Panc1 (cell line): ENCODE data around the gene EPHB1. TPM values are rescaled to one million over a fixed set of nuclear protein-coding genes. Genes with fewer than 3 reads are reported as not detected.

Source experiments
- ATAC-seq: fragments of 200-7000 bp; cut with Tn5 transposase; 2 replicates; pipeline ENCODE4 v1.9.1; 2020; ENCODE audit warnings: mild to moderate bottlenecking, moderate library complexity
- BruUV-seq: library from RNA; stranded (reverse); fragments of 400-500 nt; replicated peaks from 2 replicates; lab custom pipeline; 2021; lab: Mats Ljungman, UMichigan
- CTCF ChIA-PET: fragments of 300-600 bp; sonication (Branson Sonifier 250); formaldehyde crosslinking; loops from one replicate; lab custom pipeline; 2022; ENCODE audit warnings: antibody characterized with exemption; lab: Charles Lee
- POLR2A ChIA-PET: fragments of 300-600 bp; sonication (Branson Sonifier 250); formaldehyde crosslinking; loops from one replicate; lab custom pipeline; 2022; ENCODE audit warnings: antibody characterized with exemption; lab: Charles Lee
- DNase-seq: peaks from one replicate; pipeline ENCODE4 v3.0.0-alpha.2; 2010; ENCODE audit warnings: low read depth, low spot score
- H3K27ac ChIP-seq: 2 replicates; pipeline ENCODE4 v1.5.1; 2011; ENCODE audit warnings: mild to moderate bottlenecking, low read length, inconsistent platforms
- H3K27me3 ChIP-seq: fragments of 200-500 bp; sonication (Bioruptor generic); 2 replicates; pipeline ENCODE4 v1.6.0; 2014; ENCODE audit warnings: low read length, inconsistent platforms; ENCODE audit not compliant: control insufficient read depth, insufficient read depth
- H3K36me3 ChIP-seq: fragments of 200-500 bp; sonication (Bioruptor generic); 2 replicates; pipeline ENCODE4 v1.5.1; 2014; ENCODE audit warnings: inconsistent platforms, mild to moderate bottlenecking, low read length, moderate library complexity; ENCODE audit not compliant: control insufficient read depth, insufficient read depth
- H3K4me1 ChIP-seq: 2 replicates; pipeline ENCODE4 v1.5.1; 2011; ENCODE audit warnings: inconsistent platforms, mild to moderate bottlenecking, low read length, moderate library complexity; ENCODE audit not compliant: control insufficient read depth, insufficient read depth
- H3K4me3 ChIP-seq, 2 experiments: 2 replicates each; pipeline ENCODE4 v1.5.1; 2011 to 2012; ENCODE audit warnings: low read depth in 2 of 2, low read length in 2 of 2, mild to moderate bottlenecking in 2 of 2, inconsistent platforms in 1 of 2, moderate library complexity in 1 of 2
- H3K9me3 ChIP-seq: fragments of 200-500 bp; sonication (Bioruptor generic); 2 replicates; pipeline ENCODE4 v1.5.1; 2014; ENCODE audit warnings: low read depth, mild to moderate bottlenecking, inconsistent platforms, low read length, moderate library complexity; ENCODE audit not compliant: control insufficient read depth, insufficient read depth
- CTCF ChIP-seq: fragments of 450-650 bp; IDR thresholded peaks from 2 replicates; pipeline ENCODE4 v1.5.1; 2017; ENCODE audit warnings: mild to moderate bottlenecking
- POLR2AphosphoS5 ChIP-seq: IDR thresholded peaks from 2 replicates; pipeline ENCODE4 v1.6.1; 2012; ENCODE audit warnings: mild to moderate bottlenecking, low read depth, low read length, moderate library complexity
- SIN3A ChIP-seq: IDR thresholded peaks from 2 replicates; pipeline ENCODE4 v1.6.1; 2012; ENCODE audit warnings: low read depth, mild to moderate bottlenecking, low read length, moderate library complexity, borderline replicate concordance; ENCODE audit not compliant: insufficient read depth
- TCF7L2 ChIP-seq: IDR thresholded peaks from 2 replicates; pipeline ENCODE4 v1.6.1; 2011; ENCODE audit warnings: mild to moderate bottlenecking, low read depth, low read length, inconsistent platforms
- in situ Hi-C: cut with HindIII; loops from 2 replicates; pipeline ENCODE4 v1.10.0; 2016; ENCODE audit warnings: low sequenced_read_pairs, low pct_unique_long_range_greater_than_20kb
- intact Hi-C: fragments of 100-400 bp; cut with micrococcal nuclease; formaldehyde crosslinking; loops from one replicate; pipeline ENCODE4 v1.10.0; 2022; ENCODE audit not compliant: unreplicated experiment
- total RNA-seq: library from RNA; stranded (reverse); gene quantifications from one replicate; pipeline ENCODE4 v1.2.1, GENCODE V29; 2021; ENCODE audit not compliant: unreplicated experiment
- TF ChIP-seq, protein P1 (sequence below), 2 experiments: IDR thresholded peaks; 2 replicates each; pipeline ENCODE4 v1.6.1; 2011 to 2012; ENCODE audit warnings: low read depth in 2 of 2, control low read depth in 1 of 2, low read length in 1 of 2, mild to moderate bottlenecking in 1 of 2, moderate library complexity in 1 of 2; ENCODE audit not compliant: insufficient read depth in 1 of 2

EPHB1 gene
- total RNA-seq, 1 experiment from 2014 or later = 0.46 TPM

- no peak overlapping the region for H3K4me3 ChIP-seq
- peaks cover 9% of the 10 kb centered on the region for H3K27me3 ChIP-seq
- CTCF ChIA-PET = no interaction called here
- TF ChIP-seq CTCF = no peak
- no peak for TF ChIP-seq SIN3A
- no peak for TF ChIP-seq POLR2AphosphoS5
- TF ChIP-seq, protein P1, sequence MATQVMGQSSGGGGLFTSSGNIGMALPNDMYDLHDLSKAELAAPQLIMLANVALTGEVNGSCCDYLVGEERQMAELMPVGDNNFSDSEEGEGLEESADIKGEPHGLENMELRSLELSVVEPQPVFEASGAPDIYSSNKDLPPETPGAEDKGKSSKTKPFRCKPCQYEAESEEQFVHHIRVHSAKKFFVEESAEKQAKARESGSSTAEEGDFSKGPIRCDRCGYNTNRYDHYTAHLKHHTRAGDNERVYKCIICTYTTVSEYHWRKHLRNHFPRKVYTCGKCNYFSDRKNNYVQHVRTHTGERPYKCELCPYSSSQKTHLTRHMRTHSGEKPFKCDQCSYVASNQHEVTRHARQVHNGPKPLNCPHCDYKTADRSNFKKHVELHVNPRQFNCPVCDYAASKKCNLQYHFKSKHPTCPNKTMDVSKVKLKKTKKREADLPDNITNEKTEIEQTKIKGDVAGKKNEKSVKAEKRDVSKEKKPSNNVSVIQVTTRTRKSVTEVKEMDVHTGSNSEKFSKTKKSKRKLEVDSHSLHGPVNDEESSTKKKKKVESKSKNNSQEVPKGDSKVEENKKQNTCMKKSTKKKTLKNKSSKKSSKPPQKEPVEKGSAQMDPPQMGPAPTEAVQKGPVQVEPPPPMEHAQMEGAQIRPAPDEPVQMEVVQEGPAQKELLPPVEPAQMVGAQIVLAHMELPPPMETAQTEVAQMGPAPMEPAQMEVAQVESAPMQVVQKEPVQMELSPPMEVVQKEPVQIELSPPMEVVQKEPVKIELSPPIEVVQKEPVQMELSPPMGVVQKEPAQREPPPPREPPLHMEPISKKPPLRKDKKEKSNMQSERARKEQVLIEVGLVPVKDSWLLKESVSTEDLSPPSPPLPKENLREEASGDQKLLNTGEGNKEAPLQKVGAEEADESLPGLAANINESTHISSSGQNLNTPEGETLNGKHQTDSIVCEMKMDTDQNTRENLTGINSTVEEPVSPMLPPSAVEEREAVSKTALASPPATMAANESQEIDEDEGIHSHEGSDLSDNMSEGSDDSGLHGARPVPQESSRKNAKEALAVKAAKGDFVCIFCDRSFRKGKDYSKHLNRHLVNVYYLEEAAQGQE (IDR thresholded peaks at IDR 0.05; ENCODE audit: insufficient read depth in 1 of 2, low read depth in 2 of 2, low read length in 1 of 2) = no peak
- TF ChIP-seq TCF7L2 = no peak
- DNase-seq (no peak), ATAC-seq (no peak)
- no peaks in the 10 kb centered on the region for H3K36me3 ChIP-seq
- BruUV-seq = no TSS peak
- POLR2A ChIA-PET = no interaction called here
- no peaks in the 10 kb centered on the region for H3K4me1 ChIP-seq
- intact Hi-C loops = no loop called here
- no peaks in the 10 kb centered on the region for H3K9me3 ChIP-seq
- in situ Hi-C loops = no loop called here
- no peak overlapping the region for H3K27ac ChIP-seq
Observed at GRCh38 chr3:134892326-134892725, 97.3 kb downstream of the EPHB1 start.

DNA sequence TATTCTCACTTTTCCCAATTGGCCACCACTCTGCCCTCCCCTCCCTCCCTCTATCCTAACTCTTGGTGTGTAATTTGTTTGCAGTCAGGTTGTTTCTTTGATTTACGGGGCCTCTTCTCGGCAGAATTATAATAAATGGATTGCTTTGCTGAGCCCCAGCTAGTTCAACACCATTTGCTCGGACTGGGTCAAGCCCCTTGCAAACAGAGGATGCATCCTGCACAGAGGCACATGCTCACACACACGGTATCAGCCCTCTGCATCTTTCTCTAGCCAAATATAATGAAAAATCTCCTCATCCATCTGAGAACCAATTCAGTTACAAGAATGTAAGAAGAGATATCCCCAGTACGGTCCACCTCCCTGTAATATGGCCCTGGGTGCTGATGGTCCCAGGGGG lies 97.7 kb downstream of the EPHB1 start:
- in situ Hi-C loops = no loop called here
- no peak for TF ChIP-seq TCF7L2
- no peak for TF ChIP-seq CTCF
- no peak for TF ChIP-seq POLR2AphosphoS5
- TF ChIP-seq, protein P1 (IDR thresholded peaks at IDR 0.05; ENCODE audit: insufficient read depth in 1 of 2, low read depth in 2 of 2, low read length in 1 of 2) = no peak
- no peak for TF ChIP-seq SIN3A
- POLR2A ChIA-PET = no interaction called here

More for the DNA sequence above, 97.7 kb downstream of the EPHB1 start:
- no peak overlapping the region for H3K27ac ChIP-seq
- no peak for ATAC-seq
- CTCF ChIA-PET = no interaction called here
- no peaks in the 10 kb centered on the region for H3K9me3 ChIP-seq
- H3K4me3 ChIP-seq = no peak overlapping the region
- DNase-seq = no peak
- no TSS peak for BruUV-seq
- H3K4me1 ChIP-seq = no peaks in the 10 kb centered on the region
- peaks cover 9% of the 10 kb centered on the region for H3K27me3 ChIP-seq
- H3K36me3 ChIP-seq = no peaks in the 10 kb centered on the region
- intact Hi-C loops = no loop called here
